Ascending aorta (tissue), 2 donors: Measurements from ENCODE around the gene GPR55. TPM values are rescaled to one million over a fixed set of nuclear protein-coding genes. Genes with fewer than 3 reads are reported as not detected.

Experiments
- DNase-seq, 2 donors: peaks; one replicate each; pipeline ENCODE4 v3.0.0-alpha.2; 2019; ENCODE audit warnings: low spot score in 2 of 2
- H3K27ac ChIP-seq, 2 donors: fragments of 200-600 bp; sonication (generic); one replicate each; pipeline ENCODE4 v1.5.1; 2016 to 2017; ENCODE audit warnings: mild to moderate bottlenecking in 1 of 2
- H3K27me3 ChIP-seq: fragments of 200-600 bp; sonication (generic); one replicate; pipeline ENCODE4 v1.5.1; 2017
- H3K36me3 ChIP-seq, 2 donors: fragments of 200-600 bp; sonication (generic); one replicate each; pipeline ENCODE4 v1.5.1; 2016
- H3K4me1 ChIP-seq, 2 donors: fragments of 200-600 bp; sonication (generic); one replicate each; pipeline ENCODE4 v1.5.1; 2016 to 2017; ENCODE audit warnings: mild to moderate bottlenecking in 1 of 2
- H3K4me3 ChIP-seq, 2 donors: fragments of 200-600 bp; sonication (generic); one replicate each; pipeline ENCODE4 v1.5.1; 2016 to 2017; ENCODE audit warnings: mild to moderate bottlenecking in 1 of 2
- H3K9me3 ChIP-seq, 2 donors: fragments of 200-600 bp; sonication (generic); one replicate each; pipeline ENCODE4 v1.5.1; 2016
- intact Hi-C: fragments of 100-400 bp; cut with DNase I; formaldehyde crosslinking; loops from one replicate; pipeline ENCODE4 v1.15.1; 2023
- total RNA-seq: library from RNA; depleted of rRNA; stranded (reverse); fragments of >200 nt; gene quantifications from one replicate; pipeline ENCODE4 v1.1.0, GENCODE V29; 2016
- TF ChIP-seq, protein P1 (sequence below), 3 experiments: fragments of 200-600 bp in 2 of 3; fragments of 450-650 bp in 1 of 3; sonication (generic) in 2 of 3; IDR thresholded peaks; one replicate each; pipeline ENCODE4 v1.5.1; 2016 to 2019; ENCODE audit warnings: antibody characterized with exemption in 3 of 3, mild to moderate bottlenecking in 1 of 3, moderate library complexity in 1 of 3

Gene GPR55
- total RNA-seq, 1 donor from 2014 or later = not detected

DNA sequence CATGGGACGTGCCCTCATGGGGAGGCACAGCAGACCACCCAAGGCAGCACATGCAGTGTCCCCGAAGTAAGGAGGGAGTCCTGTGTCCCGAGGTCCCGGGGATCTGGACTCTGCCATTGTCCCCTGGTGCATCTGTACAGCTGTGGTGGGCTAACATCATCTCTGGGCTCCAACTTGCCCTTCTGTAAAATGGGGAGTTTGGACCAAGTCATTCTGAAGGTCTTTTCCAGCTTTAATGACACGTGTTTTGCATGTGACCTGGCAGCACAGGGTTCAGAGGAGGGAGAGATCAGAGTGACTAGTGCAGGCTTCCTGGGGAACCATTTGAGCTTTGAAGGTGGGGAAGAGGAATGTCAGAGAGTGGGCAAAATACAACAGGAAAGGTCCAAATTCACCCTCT lies 38.8 kb downstream of the GPR55 start:
- TF ChIP-seq, protein P1, sequence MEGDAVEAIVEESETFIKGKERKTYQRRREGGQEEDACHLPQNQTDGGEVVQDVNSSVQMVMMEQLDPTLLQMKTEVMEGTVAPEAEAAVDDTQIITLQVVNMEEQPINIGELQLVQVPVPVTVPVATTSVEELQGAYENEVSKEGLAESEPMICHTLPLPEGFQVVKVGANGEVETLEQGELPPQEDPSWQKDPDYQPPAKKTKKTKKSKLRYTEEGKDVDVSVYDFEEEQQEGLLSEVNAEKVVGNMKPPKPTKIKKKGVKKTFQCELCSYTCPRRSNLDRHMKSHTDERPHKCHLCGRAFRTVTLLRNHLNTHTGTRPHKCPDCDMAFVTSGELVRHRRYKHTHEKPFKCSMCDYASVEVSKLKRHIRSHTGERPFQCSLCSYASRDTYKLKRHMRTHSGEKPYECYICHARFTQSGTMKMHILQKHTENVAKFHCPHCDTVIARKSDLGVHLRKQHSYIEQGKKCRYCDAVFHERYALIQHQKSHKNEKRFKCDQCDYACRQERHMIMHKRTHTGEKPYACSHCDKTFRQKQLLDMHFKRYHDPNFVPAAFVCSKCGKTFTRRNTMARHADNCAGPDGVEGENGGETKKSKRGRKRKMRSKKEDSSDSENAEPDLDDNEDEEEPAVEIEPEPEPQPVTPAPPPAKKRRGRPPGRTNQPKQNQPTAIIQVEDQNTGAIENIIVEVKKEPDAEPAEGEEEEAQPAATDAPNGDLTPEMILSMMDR (IDR thresholded peaks at IDR 0.05) = no peak
- Histone ChIP-seq H3K4me3 (no peak overlapping the region), H3K36me3 (no peaks in the 10 kb centered on the region), H3K27ac (no peak overlapping the region), H3K27me3 (no peaks in the 10 kb centered on the region), H3K9me3 (no peaks in the 10 kb centered on the region), H3K4me1 (no peaks in the 10 kb centered on the region)
- intact Hi-C loops = no loop called here
- no peak for DNase-seq

DNA sequence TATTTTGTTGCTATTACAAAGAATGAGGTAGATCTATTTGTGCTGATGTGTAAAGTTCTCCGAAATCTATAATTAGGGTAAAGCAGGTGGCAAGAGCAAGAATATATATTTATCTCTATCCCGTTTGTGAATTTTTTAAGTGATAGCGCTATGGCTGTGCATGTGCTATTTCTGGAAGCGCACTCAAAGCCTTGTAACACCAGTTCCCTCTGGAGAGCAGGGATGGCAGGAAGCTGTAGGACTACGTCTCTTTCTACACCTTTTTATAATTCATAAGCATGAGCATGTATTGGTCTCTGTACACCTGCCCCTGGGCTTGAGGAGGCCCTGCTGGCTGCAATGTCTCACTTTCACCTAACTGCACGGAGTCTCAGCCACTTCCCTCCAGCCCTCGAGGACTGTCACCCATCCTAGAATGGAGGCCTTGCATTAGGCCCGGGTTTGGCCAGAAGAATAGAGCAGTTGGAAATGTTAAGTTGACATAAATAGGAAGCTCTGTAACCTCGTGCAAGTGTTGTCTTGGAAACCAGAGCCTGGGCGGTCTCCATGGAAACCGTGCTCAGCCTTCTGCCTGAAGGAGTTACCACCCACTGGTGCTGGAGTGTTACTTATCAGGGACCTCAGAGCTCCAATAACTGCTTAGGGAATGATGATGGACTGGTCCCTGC lies 39.4 kb downstream of the GPR55 start:
- H3K9me3 ChIP-seq = no peaks in the 10 kb centered on the region
- H3K27me3 ChIP-seq = no peaks in the 10 kb centered on the region
- H3K36me3 ChIP-seq = no peaks in the 10 kb centered on the region
- no peak overlapping the region for H3K27ac ChIP-seq
- no peak overlapping the region for H3K4me3 ChIP-seq
- intact Hi-C loops = no loop called here
- TF ChIP-seq, protein P1 (IDR thresholded peaks at IDR 0.05) = no peak
- no peak for DNase-seq
- H3K4me1 ChIP-seq = no peaks in the 10 kb centered on the region

- peak in 1 of 2 donors; percentile 19 for DNase-seq
- H3K4me1 ChIP-seq = no peaks in the 10 kb centered on the region
These were observed 43.2 kb downstream of the GPR55 start for GRCh38 chr2:230881840-230882239.

DNA sequence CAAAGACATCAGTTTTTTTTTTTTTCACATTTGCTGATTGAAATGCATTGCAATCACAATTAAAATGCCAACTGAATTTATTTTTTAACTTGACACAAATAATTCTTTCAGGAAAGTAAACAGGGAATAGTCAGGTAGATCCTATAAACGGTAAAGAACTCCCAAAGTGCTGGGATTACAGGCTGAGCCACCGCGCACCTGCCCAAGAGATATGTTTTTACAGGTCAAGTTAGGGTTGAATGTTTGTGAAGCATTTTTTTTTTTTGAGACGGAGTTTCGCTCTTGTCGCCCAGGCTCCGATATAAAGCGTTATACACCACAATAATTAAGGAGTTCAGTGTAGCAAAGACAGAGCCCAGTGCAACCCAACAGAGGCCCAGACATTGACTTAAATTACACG lies 45.2 kb downstream of the GPR55 start:
- DNase-seq = peak in 1 of 2 donors; percentile 9
- Histone ChIP-seq H3K27me3 (no peaks in the 10 kb centered on the region), H3K36me3 (peaks cover 13 to 25% of the 10 kb centered on the region in 2 donors), H3K9me3 (no peaks in the 10 kb centered on the region), H3K4me3 (no peak overlapping the region), H3K27ac (no peak overlapping the region), H3K4me1 (no peaks in the 10 kb centered on the region)
- TF ChIP-seq, protein P1 (IDR thresholded peaks at IDR 0.05) = no peak
- intact Hi-C loops = no loop called here

More at GRCh38 chr2:230881840-230882239, 43.2 kb downstream of the GPR55 start:
- TF ChIP-seq, protein P1 (IDR thresholded peaks at IDR 0.05) = no peak
- intact Hi-C loops = no loop called here
- H3K9me3 ChIP-seq = no peaks in the 10 kb centered on the region
- no peaks in the 10 kb centered on the region for H3K27me3 ChIP-seq
- no peak overlapping the region for H3K27ac ChIP-seq
- H3K4me3 ChIP-seq = no peak overlapping the region
- H3K36me3 ChIP-seq = peaks cover 7 to 15% of the 10 kb centered on the region in 2 donors

DNA sequence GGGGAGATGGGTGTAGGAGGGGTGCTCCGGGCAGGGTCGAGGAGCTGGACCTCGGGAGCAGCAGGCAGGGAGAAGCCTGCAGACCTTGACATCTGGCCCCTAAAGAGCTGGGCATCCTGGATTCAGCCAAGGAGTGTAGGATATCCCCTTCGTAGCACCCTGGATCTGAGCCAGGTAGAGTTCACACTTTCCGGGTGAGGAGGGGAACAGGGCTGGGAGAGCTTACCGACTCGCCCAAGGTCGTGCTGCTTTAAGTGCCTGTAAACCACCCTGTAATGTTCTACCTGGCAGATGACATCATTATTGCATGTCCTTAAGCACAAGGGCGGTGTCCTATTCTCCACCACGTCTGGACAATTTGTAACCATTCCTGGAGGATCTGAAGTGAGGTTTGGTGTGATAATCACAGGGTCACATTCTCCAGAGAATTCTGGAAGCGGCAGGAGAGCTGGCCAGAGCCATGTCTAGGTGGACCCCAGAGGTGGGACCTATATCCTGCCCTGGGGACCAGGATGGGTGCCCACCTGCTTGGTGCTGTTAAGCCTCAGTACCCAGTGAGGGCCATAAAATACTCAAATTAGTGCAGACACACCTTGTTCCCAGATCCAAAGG lies 45.7 kb downstream of the GPR55 start:
- peak in 1 of 2 donors; percentile 50 for DNase-seq
- no peaks in the 10 kb centered on the region for H3K27me3 ChIP-seq
- no peak overlapping the region for H3K4me3 ChIP-seq
- H3K4me1 ChIP-seq = no peaks in the 10 kb centered on the region
- no peaks in the 10 kb centered on the region for H3K9me3 ChIP-seq
- TF ChIP-seq, protein P1 (IDR thresholded peaks at IDR 0.05) = no peak
- H3K27ac ChIP-seq = no peak overlapping the region
- peaks cover 13 to 25% of the 10 kb centered on the region in 2 donors for H3K36me3 ChIP-seq
- intact Hi-C loops = no loop called here
